ENCODE measurements around the gene FASN.

- TF ChIP-seq EZH2phosphoT487 (IDR thresholded peaks at IDR 0.05; ENCODE audit: insufficient read depth, low read depth) (no peak), EZH2 (IDR thresholded peaks at IDR 0.05; ENCODE audit: insufficient read depth, poor library complexity, severe bottlenecking) (no peak)
These were observed 4.9 kb downstream of the FASN start for GRCh38 chr17:82092995-82093751.

Data from GM23248 (cell line).